Fibroblast of lung (primary cell): Measurements from ENCODE around the gene POLR2B.
"Not testable (repeated sequence)": the region's sequence is repeated elsewhere in the genome, so short reads cannot be mapped to it uniquely, and the experiment has no call there.

ENCODE experiments used
- EZH2 ChIP-seq: IDR thresholded peaks from 2 replicates; pipeline ENCODE4 v1.5.1; 2012; ENCODE audit warnings: low read length, control low read depth, mild to moderate bottlenecking; ENCODE audit errors: missing control alignments
- TF ChIP-seq, protein P1 (sequence below), 2 donors: IDR thresholded peaks in 1 of 2; conservative IDR thresholded peaks in 1 of 2; 1 replicate in 1 of 2; 2 replicates in 1 of 2; pipeline ENCODE4 v1.5.1; 2011 to 2012; ENCODE audit warnings: low read length in 2 of 2, control low read depth in 1 of 2, inconsistent platforms in 1 of 2, low read depth in 1 of 2, mild to moderate bottlenecking in 1 of 2

DNA sequence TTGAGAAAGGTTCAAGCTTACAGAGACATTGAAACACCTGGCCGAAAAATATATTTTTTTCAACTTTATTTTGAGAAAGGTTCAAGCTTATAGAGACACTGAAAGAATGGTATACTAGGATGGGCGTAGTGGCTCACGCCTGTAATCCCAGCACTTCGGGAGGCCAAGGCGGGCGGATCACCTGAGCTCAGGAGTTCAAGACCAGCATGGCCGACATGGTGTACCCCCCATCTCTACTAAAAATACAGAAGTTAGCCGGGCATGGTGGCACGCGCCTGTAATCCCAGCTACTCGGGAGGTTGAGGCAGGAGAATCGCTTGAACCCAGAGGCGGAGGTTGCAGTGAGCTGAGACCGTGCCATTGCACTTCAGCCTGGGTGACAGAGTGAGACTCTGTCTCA, 38.9 kb upstream of the POLR2B start:
- TF ChIP-seq, protein P1, sequence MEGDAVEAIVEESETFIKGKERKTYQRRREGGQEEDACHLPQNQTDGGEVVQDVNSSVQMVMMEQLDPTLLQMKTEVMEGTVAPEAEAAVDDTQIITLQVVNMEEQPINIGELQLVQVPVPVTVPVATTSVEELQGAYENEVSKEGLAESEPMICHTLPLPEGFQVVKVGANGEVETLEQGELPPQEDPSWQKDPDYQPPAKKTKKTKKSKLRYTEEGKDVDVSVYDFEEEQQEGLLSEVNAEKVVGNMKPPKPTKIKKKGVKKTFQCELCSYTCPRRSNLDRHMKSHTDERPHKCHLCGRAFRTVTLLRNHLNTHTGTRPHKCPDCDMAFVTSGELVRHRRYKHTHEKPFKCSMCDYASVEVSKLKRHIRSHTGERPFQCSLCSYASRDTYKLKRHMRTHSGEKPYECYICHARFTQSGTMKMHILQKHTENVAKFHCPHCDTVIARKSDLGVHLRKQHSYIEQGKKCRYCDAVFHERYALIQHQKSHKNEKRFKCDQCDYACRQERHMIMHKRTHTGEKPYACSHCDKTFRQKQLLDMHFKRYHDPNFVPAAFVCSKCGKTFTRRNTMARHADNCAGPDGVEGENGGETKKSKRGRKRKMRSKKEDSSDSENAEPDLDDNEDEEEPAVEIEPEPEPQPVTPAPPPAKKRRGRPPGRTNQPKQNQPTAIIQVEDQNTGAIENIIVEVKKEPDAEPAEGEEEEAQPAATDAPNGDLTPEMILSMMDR (conservative IDR thresholded peaks at IDR 0.05 in 1 of 2, IDR thresholded peaks at IDR 0.05 in 1 of 2; ENCODE audit: low read depth in 1 of 2, low read length in 2 of 2) = not testable (repeated sequence)
- TF ChIP-seq EZH2 = not testable (repeated sequence)
